ENCODE measurements around the gene WDR38.

WDR38 gene

GRCh38 chr9:124878518-124878917, 25.3 kb downstream of the WDR38 start:
- DNase-seq (ENCODE audit: extremely low spot score, insufficient read length, low read depth), result no peak
- FAIRE-seq, result no peak

GRCh38 chr9:124879226-124879625, 26.0 kb downstream of the WDR38 start:
- FAIRE-seq, result no peak
- no peak for DNase-seq (ENCODE audit: extremely low spot score, insufficient read length, low read depth)

GRCh38 chr9:124880501-124880900, 27.2 kb downstream of the WDR38 start:
- FAIRE-seq (no peak), DNase-seq (ENCODE audit: extremely low spot score, insufficient read length, low read depth) (no peak)

GRCh38 chr9:124881138-124881743, 28.0 kb downstream of the WDR38 start:
- FAIRE-seq (no peak), DNase-seq (ENCODE audit: extremely low spot score, insufficient read length, low read depth) (no peak)

- DNase-seq (ENCODE audit: extremely low spot score, insufficient read length, low read depth) (no peak), FAIRE-seq (no peak)
Observed at GRCh38 chr9:124882231-124882630, 29.0 kb downstream of the WDR38 start.

GRCh38 chr9:124884376-124884775, 31.1 kb downstream of the WDR38 start:
- FAIRE-seq (no peak), DNase-seq (ENCODE audit: extremely low spot score, insufficient read length, low read depth) (no peak)

GRCh38 chr9:124885551-124885950, 32.3 kb downstream of the WDR38 start:
- no peak for FAIRE-seq
- no peak for DNase-seq (ENCODE audit: extremely low spot score, insufficient read length, low read depth)

GRCh38 chr9:124886461-124886860, 33.2 kb downstream of the WDR38 start:
- DNase-seq (ENCODE audit: extremely low spot score, insufficient read length, low read depth), result no peak
- FAIRE-seq, result no peak

- DNase-seq (ENCODE audit: extremely low spot score, insufficient read length, low read depth), result no peak
- no peak for FAIRE-seq
Observed at GRCh38 chr9:124886866-124887492, 33.7 kb downstream of the WDR38 start.

GRCh38 chr9:124887832-124888231, 34.6 kb downstream of the WDR38 start:
- FAIRE-seq, result no peak
- DNase-seq (ENCODE audit: extremely low spot score, insufficient read length, low read depth), result no peak

GRCh38 chr9:124889006-124889405, 35.7 kb downstream of the WDR38 start:
- DNase-seq (ENCODE audit: extremely low spot score, insufficient read length, low read depth), result no peak
- no peak for FAIRE-seq

- DNase-seq (ENCODE audit: extremely low spot score, insufficient read length, low read depth) (no peak), FAIRE-seq (no peak)
Observed at GRCh38 chr9:124890179-124890578, 36.9 kb downstream of the WDR38 start.

GRCh38 chr9:124894035-124894740, 40.9 kb downstream of the WDR38 start:
- no peak for FAIRE-seq
- no peak for DNase-seq (ENCODE audit: extremely low spot score, insufficient read length, low read depth)

- FAIRE-seq (peak; percentile 26), DNase-seq (ENCODE audit: extremely low spot score, insufficient read length, low read depth) (no peak)
Observed at GRCh38 chr9:124894741-124895170, 41.5 kb downstream of the WDR38 start.

- DNase-seq (ENCODE audit: extremely low spot score, insufficient read length, low read depth), result no peak
- FAIRE-seq, result no peak
Observed at GRCh38 chr9:124897570-124898460, 44.6 kb downstream of the WDR38 start.

GRCh38 chr9:124899845-124900244, 46.6 kb downstream of the WDR38 start:
- FAIRE-seq (no peak), DNase-seq (ENCODE audit: extremely low spot score, insufficient read length, low read depth) (no peak)

GRCh38 chr9:124906966-124907365, 53.7 kb downstream of the WDR38 start:
- no peak for DNase-seq (ENCODE audit: extremely low spot score, insufficient read length, low read depth)
- FAIRE-seq, result no peak

All from GM18507 (cell line).